Islet precursor cell (in vitro differentiated cells): ENCODE measurements around the gene HAND2.

Experiments
- DNase-seq: peaks from one replicate; pipeline ENCODE4 v3.0.0-alpha.2; 2018

Gene HAND2

GRCh38 chr4:173519111-173520101 lies 10.6 kb downstream of the HAND2 start:
- no peak for DNase-seq

GRCh38 chr4:173518425-173519102 lies 11.5 kb downstream of the HAND2 start:
- no peak for DNase-seq

- DNase-seq, result no peak
Observed at GRCh38 chr4:173517781-173518424, 12.1 kb downstream of the HAND2 start.

- DNase-seq, result no peak
Observed at GRCh38 chr4:173516621-173517524, 13.2 kb downstream of the HAND2 start.

GRCh38 chr4:173515458-173515857 lies 14.6 kb downstream of the HAND2 start:
- DNase-seq, result no peak

- no peak for DNase-seq
Observed at GRCh38 chr4:173514641-173515217, 15.3 kb downstream of the HAND2 start.

- DNase-seq, result no peak
Observed at GRCh38 chr4:173513651-173514050, 16.4 kb downstream of the HAND2 start.

GRCh38 chr4:173511787-173512361 lies 18.2 kb downstream of the HAND2 start:
- DNase-seq, result no peak

GRCh38 chr4:173509036-173510001 lies 20.7 kb downstream of the HAND2 start:
- peak; percentile 69 for DNase-seq

- DNase-seq, result peak; percentile 55
Observed at GRCh38 chr4:173508386-173509035, 21.5 kb downstream of the HAND2 start.

GRCh38 chr4:173507471-173508385 lies 22.3 kb downstream of the HAND2 start:
- peak; percentile 57 for DNase-seq

GRCh38 chr4:173506597-173507211 lies 23.3 kb downstream of the HAND2 start:
- DNase-seq, result peak; percentile 73

- DNase-seq, result peak; percentile 87
Observed at GRCh38 chr4:173505924-173506518, 24.0 kb downstream of the HAND2 start.

GRCh38 chr4:173504181-173504503 lies 25.9 kb downstream of the HAND2 start:
- peak; percentile 50 for DNase-seq

- DNase-seq, result peak; percentile 52
Observed at GRCh38 chr4:173503330-173504180, 26.5 kb downstream of the HAND2 start.

GRCh38 chr4:173502282-173502681 lies 27.7 kb downstream of the HAND2 start:
- no peak for DNase-seq

- DNase-seq, result no peak
Observed at GRCh38 chr4:173501592-173502150, 28.4 kb downstream of the HAND2 start.
